Adrenal gland (tissue), 19 donors: Measurements from ENCODE around the gene LGR5. TPM values are rescaled to one million over a fixed set of nuclear protein-coding genes. Genes with fewer than 3 reads are reported as not detected.

Experiments used
- DNase-seq, 7 donors: peaks; one replicate each; pipeline ENCODE4 v3.0.0-alpha.2; 2019 to 2020
- H3K27ac ChIP-seq, 5 donors: fragments of 200-600 bp; sonication (generic) in 4 of 5; 1 replicate in 3 of 5; 2 replicates in 2 of 5; pipeline versions ENCODE4 v1.5.1 to v1.8.0; 2016 to 2020; ENCODE audit warnings: mild to moderate bottlenecking in 1 of 5
- H3K27me3 ChIP-seq: fragments of 200-600 bp; 2 replicates; pipeline ENCODE4 v1.8.0; 2021
- H3K36me3 ChIP-seq, 2 donors: fragments of 200-600 bp; replicated peaks in 1 of 2; 1 replicate in 1 of 2; 2 replicates in 1 of 2; pipeline versions ENCODE4 v1.5.1 to v1.8.0; 2018 to 2022
- H3K4me1 ChIP-seq, 2 donors: fragments of 200-600 bp; replicated peaks in 1 of 2; 1 replicate in 1 of 2; 2 replicates in 1 of 2; pipeline versions ENCODE4 v1.5.1 to v1.8.0; 2018 to 2021
- H3K4me3 ChIP-seq, 4 donors: fragments of 200-600 bp; sonication (generic) in 3 of 4; one replicate each; pipeline ENCODE4 v1.5.1; 2016 to 2018
- H3K9me3 ChIP-seq, 3 donors: fragments of 200-600 bp; sonication (generic) in 1 of 3; replicated peaks in 1 of 3; 1 replicate in 2 of 3; 2 replicates in 1 of 3; pipeline versions ENCODE4 v1.5.1 to v1.8.0; 2016 to 2021
- CTCF ChIP-seq, 6 experiments: fragments of 450-650 bp in 4 of 6; fragments of 200-600 bp in 2 of 6; sonication (generic) in 1 of 6; IDR thresholded peaks; 1 replicate in 5 of 6; 2 replicates in 1 of 6; pipeline versions ENCODE4 v1.5.1 to v1.8.0; 2016 to 2021; ENCODE audit warnings: antibody characterized with exemption in 6 of 6, mild to moderate bottlenecking in 2 of 6, moderate library complexity in 1 of 6
- POLR2A ChIP-seq, 2 donors: fragments of 450-650 bp; IDR thresholded peaks; one replicate each; pipeline ENCODE4 v1.6.1; 2017; ENCODE audit warnings: antibody characterized with exemption in 2 of 2, mild to moderate bottlenecking in 2 of 2, moderate library complexity in 1 of 2
- WGBS, 4 donors: extraction: QIAGEN DNeasy Blood & Tissue Kit in 2 of 4; methylation state at CpG; one replicate each; pipeline versions ENCODE4 v1.1.5 to v1.1.7; 2013 to 2017; 5-methylcytosine and 5-hydroxymethylcytosine counted together
- intact Hi-C, 2 donors: fragments of 100-400 bp; cut with DNase I; formaldehyde crosslinking; loops; one replicate each; pipeline versions ENCODE4 v1.14.1 to v1.15.0; 2022 to 2023
- long read RNA-seq, 10 donors: library from polyadenylated mRNA in 3 of 10; unstranded in 2 of 10; stranded (forward) in 1 of 10; transcript quantifications; one replicate each; pipeline ENCODE4 v2.0.0 and lab custom pipeline, GENCODE V29; 2021 to 2026
- polyA plus RNA-seq, 3 donors: library from polyadenylated mRNA; stranded (reverse); fragments of 200-250 nt in 2 of 3; fragments of 350-450 nt in 1 of 3; fragmentation: Illumina TruSeq in 1 of 3; extraction: RNeasy Lipid Tissue Mini Kit (QIAGEN cat#74804) in 1 of 3; gene quantifications; one replicate each; pipeline ENCODE4 v1.2.3, GENCODE V29; 2013 to 2014
- total RNA-seq, 9 donors: library from RNA; depleted of rRNA in 4 of 9; stranded (reverse); fragments of >200 nt in 4 of 9; fragments of 120-200 nt in 1 of 9; fragmentation: NEBNext Ultra II Directional in 1 of 9; extraction: Animal tissue kit (Norgen Biotek cat#: 25700) in 1 of 9; gene quantifications; one replicate each; pipeline versions ENCODE4 v1.1.0 to v1.2.4, GENCODE V29; 2013 to 2023
- donor health status: healthy with polysubstance abuse.
- donor health status: Bipolar disorder and iron deficiency.
- donor health status: DM: yes; HTN: yes; CAD: no.
- donor health status: DM: no; HTN: no; CAD: no.
- donor health status: DM: no; HTN: no; CAD: no.
- donor health status: DM: yes; HTN: yes; CAD: no.

Gene LGR5
- total RNA-seq (1 to 10 TPM in 7 of 9 donors, under 1 TPM in 2; 0.39 to 3.4 (median 1.8) TPM), polyA plus RNA-seq (1 to 10 TPM in 2 of 3 donors, under 1 TPM in 1; 0.66 to 6.1 (median 3.5) TPM)
- long read RNA-seq, donor 1, full-length matches to known transcripts, result 1 of 1 reads
- long read RNA-seq, donor 1, partial matches to known transcripts, result 0 of 1 reads
- long read RNA-seq, donor 1, other reads (novel, unspliced or antisense), result 0 of 1 reads
- long read RNA-seq, donor 2, result 0 reads
- long read RNA-seq, donor 3, result 0 reads
- long read RNA-seq, donor 4, partial matches to known transcripts, result 2 of 2 reads
- long read RNA-seq, donor 4, other reads (novel, unspliced or antisense), result 0 of 2 reads
- long read RNA-seq, donor 5, full-length matches to known transcripts, result 3 of 3 reads
- long read RNA-seq, donor 5, partial matches to known transcripts, result 0 of 3 reads
- long read RNA-seq, donor 5, other reads (novel, unspliced or antisense), result 0 of 3 reads
- long read RNA-seq, donor 6, result 0 reads
- long read RNA-seq, donor 7, result 0 reads
- long read RNA-seq, donor 8, full-length matches to known transcripts, result 1 of 1 reads
- long read RNA-seq, donor 8, partial matches to known transcripts, result 0 of 1 reads
- long read RNA-seq, donor 8, other reads (novel, unspliced or antisense), result 0 of 1 reads
- long read RNA-seq, donor 9, result 0 reads
- long read RNA-seq, donor 10, result 0 reads

GRCh38 chr12:71439613-71440344 lies at the start of gene LGR5:
TSS of gene LGR5 (plus strand) at chr12:71439798. CDS start at chr12:71440081, 283 bp downstream.
- no peak for TF ChIP-seq CTCF (IDR thresholded peaks at IDR 0.05)
- TF ChIP-seq POLR2A (IDR thresholded peaks at IDR 0.05), result peak in 1 of 2 donors; percentile 43
- Histone ChIP-seq H3K27me3 (peaks cover 14% of the 10 kb centered on the region), H3K9me3 (no peaks in the 10 kb centered on the region), H3K27ac (peak within 1 kb of the TSS in 1 of 5 donors; percentile 44), H3K36me3 (no peaks in the 10 kb centered on the region), H3K4me3 (peak within 1 kb of the TSS in 2 of 4 donors; percentile 28 to 54), H3K4me1 (peaks cover 10 to 13% of the 10 kb centered on the region in 2 donors)
- intact Hi-C loops, result no loop called here
- DNase-seq, result peak; percentile 26 to 70 (median 39)
- whole genome bisulfite sequencing, 4 donors, result 0 to 3% (median 0%) methylated on average over 7 to 65 of the region's 65 CpGs

- no peak overlapping the region for H3K4me3 ChIP-seq
- peak in 5 of 7 donors; percentile 17 to 27 (median 18) for DNase-seq
- no peaks in the 10 kb centered on the region for H3K27me3 ChIP-seq
- no peaks in the 10 kb centered on the region for H3K4me1 ChIP-seq
- 34 to 43% (median 41%) methylated on average over 10 of the region's 10 CpGs for WGBS, 4 donors
- H3K27ac ChIP-seq, result no peak overlapping the region
- H3K36me3 ChIP-seq, result no peaks in the 10 kb centered on the region
- intact Hi-C loops, result loop anchor here in 1 of 2 donors (10.0 kb wide), 1 partner anchor 178 kb away; no protein-coding TSS in a partner anchor
- TF ChIP-seq CTCF (IDR thresholded peaks at IDR 0.05) (peak; percentile 80 to 90 (median 84)), POLR2A (IDR thresholded peaks at IDR 0.05) (no peak)
- H3K9me3 ChIP-seq, result no peaks in the 10 kb centered on the region
Measured at GRCh38 chr12:71392521-71393145, 47.0 kb upstream of the LGR5 start.

GRCh38 chr12:71393625-71394024 lies 46.0 kb upstream of the LGR5 start:
- 51 to 66% (median 59%) methylated on average over 4 of the region's 4 CpGs for WGBS, 4 donors
- no peak for DNase-seq
- no peak overlapping the region for H3K27ac ChIP-seq
- no peaks in the 10 kb centered on the region for H3K4me1 ChIP-seq
- no peaks in the 10 kb centered on the region for H3K9me3 ChIP-seq
- intact Hi-C loops, result loop anchor here in 1 of 2 donors (10.0 kb wide), 1 partner anchor 179 kb away; no protein-coding TSS in a partner anchor
- no peak overlapping the region for H3K4me3 ChIP-seq
- no peak for TF ChIP-seq CTCF (IDR thresholded peaks at IDR 0.05)
- TF ChIP-seq POLR2A (IDR thresholded peaks at IDR 0.05), result no peak
- no peaks in the 10 kb centered on the region for H3K36me3 ChIP-seq
- H3K27me3 ChIP-seq, result no peaks in the 10 kb centered on the region
